NB4 (cell line): Measurements from ENCODE around the gene TMEM256.

Experiments used
- DNase-seq: peaks from one replicate; pipeline ENCODE4 v3.0.0; 2010; ENCODE audit warnings: low read depth
- H3K4me3 ChIP-seq: one replicate; pipeline ENCODE4 v1.5.1; 2011; ENCODE audit warnings: mild to moderate bottlenecking, low read depth, low read length, moderate library complexity
- CTCF ChIP-seq: IDR thresholded peaks from one replicate; pipeline ENCODE4 v1.5.1; 2012; ENCODE audit warnings: low read depth, low read length
- MAX ChIP-seq: IDR thresholded peaks from 2 replicates; pipeline ENCODE4 v1.6.1; 2011; ENCODE audit warnings: low read depth, low read length
- MYC ChIP-seq: IDR thresholded peaks from 2 replicates; pipeline ENCODE4 v1.6.1; 2011; ENCODE audit warnings: low read depth, low read length
- POLR2A ChIP-seq: IDR thresholded peaks from 2 replicates; pipeline ENCODE4 v1.6.1; 2011; ENCODE audit warnings: mild to moderate bottlenecking; ENCODE audit not compliant: insufficient read length; ENCODE audit errors: extremely low read depth

TMEM256 gene

GRCh38 chr17:7426896-7427489, 23.1 kb upstream of the TMEM256 start:
- no peak overlapping the region for H3K4me3 ChIP-seq
- TF ChIP-seq MAX (no peak), CTCF (no peak), MYC (no peak), POLR2A (no peak)
- DNase-seq: no peak

- no peak for DNase-seq
- TF ChIP-seq POLR2A (no peak), CTCF (no peak), MYC (no peak), MAX (no peak)
- H3K4me3 ChIP-seq: no peak overlapping the region
These were observed 22.4 kb upstream of the TMEM256 start for GRCh38 chr17:7426203-7426863.

GRCh38 chr17:7425756-7426155, 21.9 kb upstream of the TMEM256 start:
- DNase-seq: no peak
- TF ChIP-seq POLR2A: no peak
- TF ChIP-seq MYC: no peak
- TF ChIP-seq CTCF: no peak
- no peak for TF ChIP-seq MAX
- no peak overlapping the region for H3K4me3 ChIP-seq

GRCh38 chr17:7425316-7425715, 21.4 kb upstream of the TMEM256 start, which contains the start of gene SPEM2:
Gene SPEM2, plus strand, starts transcription at chr17:7425616. Its CDS starts 73 bp downstream, at chr17:7425689.
- TF ChIP-seq CTCF (no peak), POLR2A (no peak), MAX (no peak), MYC (no peak)
- no peak for DNase-seq
- no peak within 1 kb of the TSS for H3K4me3 ChIP-seq

- no peak for DNase-seq
- TF ChIP-seq MYC: no peak
- TF ChIP-seq CTCF: no peak
- TF ChIP-seq POLR2A: no peak
- TF ChIP-seq MAX: no peak
- no peak overlapping the region for H3K4me3 ChIP-seq
These were observed 19.8 kb upstream of the TMEM256 start for GRCh38 chr17:7423679-7424078.
